T-helper 22 cell (primary cell): Measurements from ENCODE around the gene LDAH.

Source experiments
- DNase-seq: peaks from one replicate; pipeline ENCODE4 v3.0.0-alpha.2; 2020; ENCODE audit warnings: low read depth

Gene LDAH

GRCh38 chr2:20680744-20681375, 142.0 kb downstream of the LDAH start:
- DNase-seq, result no peak

DNA sequence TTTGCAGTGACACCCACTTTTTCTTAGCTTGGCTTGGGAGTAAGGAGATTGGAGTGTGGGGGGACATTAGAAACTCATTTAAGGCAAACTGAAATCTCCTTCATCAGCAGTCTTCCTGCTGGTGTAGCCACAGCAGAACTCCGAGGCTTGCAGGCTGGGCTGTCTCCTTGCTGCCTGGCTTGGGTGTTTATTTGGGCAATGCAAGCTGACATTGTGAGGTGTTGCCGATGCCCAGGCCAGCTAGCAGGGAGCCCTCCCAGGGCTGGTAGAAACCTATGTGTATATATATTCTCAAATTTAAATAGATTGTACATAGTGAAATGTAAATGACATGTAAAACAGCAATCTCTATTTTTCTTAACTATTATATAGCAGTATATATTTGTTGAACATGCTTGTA, 144.1 kb downstream of the LDAH start:
- no peak for DNase-seq

DNA sequence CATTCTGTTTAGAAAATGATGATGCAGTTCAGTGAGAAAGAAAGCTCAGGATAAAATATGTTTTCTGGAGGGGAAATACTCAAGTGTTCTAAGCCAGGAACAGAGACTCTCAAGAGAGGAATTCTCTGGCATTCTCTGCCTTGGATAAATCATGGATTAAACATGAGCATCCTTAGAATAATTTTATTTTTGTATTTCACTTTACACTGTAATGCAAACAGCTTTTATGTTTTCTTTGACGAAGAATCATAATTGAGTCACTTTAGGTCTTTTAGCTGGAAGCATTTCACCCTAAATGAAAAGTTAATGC, 144.9 kb downstream of the LDAH start:
- DNase-seq, result no peak

DNA sequence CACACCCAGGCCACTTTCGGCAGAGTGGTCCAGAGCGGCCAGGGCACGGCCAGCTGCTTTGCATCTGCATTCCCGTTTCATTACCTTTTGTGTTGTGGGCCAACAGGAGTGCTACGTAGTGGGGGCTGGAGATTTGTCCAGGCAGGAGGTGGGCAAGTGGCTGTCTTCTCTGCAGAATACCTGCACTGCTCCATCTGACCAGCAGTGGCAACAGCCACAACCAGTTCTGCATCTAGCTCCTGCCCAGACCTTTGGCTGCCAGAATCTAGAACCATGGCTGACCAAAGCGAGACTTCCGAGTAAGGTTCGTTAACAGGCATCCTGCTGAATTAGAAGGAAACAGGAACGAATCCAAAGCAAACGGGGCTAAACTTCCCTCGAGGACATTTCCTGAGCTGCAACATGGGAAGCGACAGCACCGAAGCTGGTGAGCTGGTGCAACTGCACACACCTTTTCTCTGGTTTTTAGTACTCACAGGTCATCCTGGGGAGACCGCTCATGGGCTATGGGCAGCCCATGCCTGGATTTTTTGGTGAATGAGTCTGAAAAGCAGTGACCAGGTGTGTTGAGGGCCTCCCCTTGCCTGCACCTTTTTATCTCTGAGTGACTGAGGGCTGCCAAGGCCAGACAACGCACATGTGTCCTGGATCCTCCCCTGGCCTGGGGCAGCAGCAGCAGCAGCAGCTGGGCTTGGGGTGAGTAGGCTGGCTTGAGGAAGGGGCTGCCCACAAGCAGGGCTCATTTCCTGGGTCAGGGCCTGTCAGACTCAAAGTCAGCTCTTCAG, 145.4 kb downstream of the LDAH start:
- DNase-seq, result no peak

- DNase-seq, result no peak
Measured at GRCh38 chr2:20676353-20677215, 146.3 kb downstream of the LDAH start.

GRCh38 chr2:20675701-20676352, 147.1 kb downstream of the LDAH start:
- no peak for DNase-seq

DNA sequence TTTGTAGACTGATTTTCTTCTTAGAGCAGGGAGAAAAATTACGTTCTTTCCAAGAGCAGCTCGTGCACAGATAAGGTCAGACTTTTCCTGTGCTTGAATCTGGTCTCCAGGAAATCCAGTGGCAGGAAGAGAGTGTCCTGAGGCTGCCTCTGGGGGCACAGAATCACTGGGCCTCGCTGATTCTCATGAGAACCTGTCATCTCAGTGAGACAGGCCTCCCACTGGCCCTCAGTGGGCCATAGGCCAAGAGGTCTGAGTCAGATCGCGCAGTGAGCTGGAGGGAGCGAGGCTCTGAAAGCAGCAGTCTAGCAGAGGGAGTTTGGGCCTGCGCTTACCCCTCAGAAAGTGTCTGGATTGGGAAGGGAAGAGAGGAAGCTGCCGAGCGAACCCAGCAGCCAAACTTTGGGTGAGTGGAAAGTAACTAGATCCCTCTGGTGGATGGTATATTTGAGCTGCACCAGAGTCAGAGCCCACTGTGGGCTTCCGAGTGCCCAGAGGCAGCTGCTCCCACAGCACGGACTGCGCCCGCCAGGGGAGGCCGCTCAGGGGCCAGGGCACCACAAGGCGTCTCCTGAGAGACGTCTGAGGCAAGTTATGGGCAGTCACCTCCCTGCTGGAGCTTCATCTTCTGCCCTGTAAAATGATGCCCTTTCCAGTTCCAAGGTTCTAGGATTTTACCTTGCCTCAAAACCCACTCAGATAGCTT, 147.8 kb downstream of the LDAH start:
- no peak for DNase-seq

GRCh38 chr2:20674309-20674965, 148.5 kb downstream of the LDAH start:
- DNase-seq, result no peak

DNA sequence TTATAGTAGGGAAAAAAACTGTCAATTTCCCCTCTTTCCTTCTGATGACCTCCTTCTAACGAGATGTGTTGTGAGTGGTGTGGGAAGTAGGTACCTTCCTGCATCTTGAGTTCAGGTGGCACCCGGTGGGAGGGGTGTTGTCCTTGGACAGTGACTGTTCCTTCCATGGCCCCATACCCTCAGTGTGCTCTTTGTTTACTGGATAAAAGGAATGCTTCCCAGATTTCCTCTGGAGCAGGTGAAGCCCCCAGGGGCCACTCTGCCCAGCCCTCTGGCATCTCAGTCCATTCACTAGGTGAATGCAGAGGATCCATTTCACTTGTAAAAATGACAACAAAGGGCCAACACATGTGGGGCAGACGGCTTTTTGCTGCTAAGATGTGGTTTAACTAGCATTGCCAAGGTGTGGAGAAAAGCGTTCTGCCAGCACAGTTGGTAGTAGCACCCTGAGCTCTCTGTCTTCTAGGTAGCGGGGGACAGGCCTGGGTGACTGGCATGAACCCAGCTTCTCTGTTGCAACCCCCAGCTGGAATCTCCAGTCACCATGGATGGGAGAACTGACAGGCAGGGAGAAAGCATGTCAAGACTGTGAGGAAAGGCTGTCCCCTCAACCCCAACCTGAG, 149.1 kb downstream of the LDAH start:
- no peak for DNase-seq

DNA sequence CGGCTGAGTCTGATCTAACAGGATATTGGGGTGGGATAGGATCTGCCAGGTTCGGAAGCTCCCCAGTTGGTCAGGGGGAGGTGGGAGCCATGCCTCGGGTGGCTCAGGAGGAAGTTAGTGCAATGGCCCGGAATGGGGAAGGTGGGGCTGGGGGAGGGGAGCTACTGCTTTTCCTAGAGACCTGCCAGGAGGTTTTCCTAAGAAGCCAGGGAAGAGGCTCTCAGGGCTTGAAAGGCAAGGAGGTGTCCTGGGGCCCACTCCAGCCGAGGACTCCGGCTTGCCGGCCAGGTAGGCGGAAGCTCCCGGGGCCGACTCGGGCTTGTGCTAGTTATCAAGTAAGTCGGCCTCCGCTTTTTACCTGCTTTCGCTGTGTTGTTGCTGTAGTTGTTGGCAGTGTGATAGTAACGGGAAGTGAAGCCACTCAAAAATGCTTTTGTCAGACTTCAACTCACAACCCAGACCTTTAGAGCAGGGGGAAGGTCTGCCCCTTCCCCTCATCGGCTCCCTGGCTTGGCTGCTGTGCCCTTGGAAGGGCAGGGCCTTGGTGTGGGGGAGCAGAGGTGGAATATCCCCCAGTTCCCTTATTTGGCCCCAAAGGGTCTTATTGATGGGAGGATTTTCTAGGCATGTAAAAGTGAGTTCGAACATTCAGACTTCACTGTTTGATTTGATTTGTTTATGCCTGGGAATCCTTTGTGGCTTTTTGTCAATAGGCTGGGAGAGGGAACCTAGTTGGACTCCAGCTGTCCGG, 150.5 kb downstream of the LDAH start:
- DNase-seq, result no peak

DNA sequence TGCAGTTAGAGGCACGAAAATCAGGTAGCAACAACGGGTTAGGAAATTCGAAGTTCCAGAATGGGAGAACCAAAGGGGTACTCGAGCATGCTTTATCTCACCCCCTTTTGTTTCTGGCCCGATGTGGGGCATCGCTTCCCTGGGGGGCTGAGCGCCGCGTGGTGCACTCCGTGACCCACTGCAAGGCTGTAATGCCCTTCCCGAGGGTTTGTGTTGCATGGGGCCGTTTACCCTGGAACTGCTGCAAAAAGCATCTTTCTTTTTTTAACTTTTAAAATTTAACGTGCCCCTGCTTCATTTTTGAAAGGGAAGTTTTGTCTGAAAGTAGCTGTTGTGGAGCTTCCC, 151.2 kb downstream of the LDAH start:
- no peak for DNase-seq

DNA sequence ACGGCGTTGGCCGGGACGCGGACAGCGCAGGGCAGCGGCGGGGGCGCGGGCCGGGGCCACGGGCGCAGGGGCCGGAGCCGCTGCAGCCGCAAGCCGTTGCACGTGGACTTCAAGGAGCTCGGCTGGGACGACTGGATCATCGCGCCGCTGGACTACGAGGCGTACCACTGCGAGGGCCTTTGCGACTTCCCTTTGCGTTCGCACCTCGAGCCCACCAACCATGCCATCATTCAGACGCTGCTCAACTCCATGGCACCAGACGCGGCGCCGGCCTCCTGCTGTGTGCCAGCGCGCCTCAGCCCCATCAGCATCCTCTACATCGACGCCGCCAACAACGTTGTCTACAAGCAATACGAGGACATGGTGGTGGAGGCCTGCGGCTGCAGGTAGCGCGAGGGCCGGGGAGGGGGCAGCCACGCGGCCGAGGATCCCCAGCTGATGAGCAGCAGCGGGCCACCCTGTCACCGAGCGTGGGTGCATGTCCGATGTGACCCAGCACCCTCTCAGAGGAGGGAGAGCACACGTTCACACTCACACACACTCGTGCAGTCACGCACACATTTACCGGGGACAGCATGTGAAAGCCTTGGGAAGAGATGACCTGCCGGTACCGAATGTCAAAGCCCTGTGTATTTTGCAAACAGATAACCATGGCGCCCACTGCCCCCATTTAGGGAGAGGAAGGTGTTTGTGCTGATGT, 151.7 kb downstream of the LDAH start:
- no peak for DNase-seq

GRCh38 chr2:20670315-20671035, 152.4 kb downstream of the LDAH start:
- DNase-seq, result no peak

DNA sequence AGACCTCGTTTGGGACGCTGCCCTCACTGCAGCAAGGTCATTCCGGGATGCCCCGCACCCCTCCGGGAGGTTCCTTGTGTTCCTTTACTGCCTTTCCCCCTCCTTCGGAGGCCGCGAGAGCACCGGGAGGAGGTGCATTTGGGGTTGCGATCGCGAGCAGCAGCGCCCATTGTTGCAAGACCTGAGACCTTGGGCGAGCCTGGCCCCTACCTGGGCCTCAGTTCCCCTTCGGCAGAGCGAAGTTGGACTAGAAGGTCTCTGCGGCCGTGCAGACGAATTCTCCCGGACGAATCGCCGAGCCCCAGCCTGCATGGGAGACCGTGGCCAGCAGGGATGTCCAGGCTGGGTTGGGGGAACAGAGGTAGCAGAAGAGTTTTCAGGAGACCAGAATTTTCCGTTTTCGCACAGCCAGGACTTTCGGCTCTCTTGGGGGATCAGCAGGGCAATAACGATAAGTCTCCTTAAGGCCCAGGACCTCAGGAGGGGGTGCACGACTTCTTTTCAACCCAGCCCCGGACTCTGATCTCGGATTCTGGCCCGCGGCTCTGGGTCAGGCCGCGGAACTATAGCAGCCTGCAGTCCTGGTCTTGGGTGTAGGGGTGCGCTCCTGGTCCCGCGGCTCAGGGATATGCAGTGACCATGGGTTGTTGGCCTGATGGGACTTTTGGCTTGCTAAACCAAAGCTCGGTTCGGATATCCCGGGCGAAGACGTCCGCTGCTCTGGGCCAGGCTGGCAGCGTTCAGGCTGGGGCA, 153.2 kb downstream of the LDAH start:
- DNase-seq, result no peak

GRCh38 chr2:20668871-20669475, 153.9 kb downstream of the LDAH start:
- no peak for DNase-seq

DNA sequence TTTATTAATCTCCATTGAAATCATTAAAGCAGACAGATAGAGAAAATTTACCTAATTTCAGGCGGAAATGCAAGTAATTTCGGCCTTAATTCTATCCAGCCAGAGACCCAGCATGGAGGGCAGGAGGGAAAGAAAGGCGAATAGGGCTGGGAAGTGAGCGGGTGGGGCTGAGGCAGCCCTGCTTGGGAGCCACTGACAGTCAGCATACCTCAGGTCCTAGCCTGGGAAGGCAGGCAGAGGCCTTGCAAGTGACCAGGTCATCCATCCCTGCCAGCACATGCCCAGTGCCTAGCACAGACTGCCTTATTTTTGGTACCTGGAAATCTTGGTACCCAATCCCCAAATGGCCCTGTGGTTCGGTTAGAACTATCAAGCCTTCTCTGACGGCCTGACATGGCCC, 154.4 kb downstream of the LDAH start:
- DNase-seq, result no peak

DNA sequence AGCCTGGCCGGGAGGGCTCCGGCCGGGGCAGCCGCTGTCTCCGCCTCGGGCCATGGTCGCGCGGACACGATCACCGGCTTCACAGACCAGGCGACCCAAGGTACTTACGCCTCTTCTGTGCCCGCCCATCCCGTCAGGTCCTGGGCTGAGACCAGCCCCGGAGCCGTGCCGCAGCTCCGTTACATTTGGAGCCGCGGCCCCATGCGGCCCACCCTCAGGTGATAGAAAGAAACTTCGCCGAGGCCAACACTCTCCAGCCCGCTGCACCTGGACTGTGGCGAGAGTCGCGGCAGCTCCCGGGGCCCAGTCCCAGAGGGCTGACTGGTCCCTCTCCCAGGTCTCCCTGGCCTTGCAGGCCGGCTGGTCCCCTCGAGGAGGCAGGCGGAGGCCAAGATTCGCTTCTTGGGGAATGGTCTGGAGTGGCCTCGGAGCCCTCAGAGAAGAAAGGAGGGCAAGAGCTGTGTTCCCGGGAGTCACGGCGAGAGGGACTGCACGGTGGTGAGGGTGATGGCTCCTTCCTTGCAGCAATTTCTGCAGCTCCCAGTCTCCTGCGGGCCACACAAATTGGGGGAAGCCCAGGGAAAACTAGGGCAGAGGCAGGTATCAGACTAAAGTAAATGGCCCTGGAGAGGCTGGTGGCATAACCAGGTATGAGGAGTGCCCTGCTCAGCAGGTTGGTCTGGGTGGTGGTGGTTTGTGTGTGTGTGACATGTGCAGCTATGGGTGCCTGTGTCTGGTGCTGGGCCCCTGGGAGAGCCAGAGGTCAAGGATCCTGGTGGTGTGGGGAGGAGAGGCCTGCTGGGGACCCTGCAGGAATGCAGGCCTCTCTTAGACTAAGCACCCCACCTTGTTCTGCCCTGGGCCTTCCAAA, 155.1 kb downstream of the LDAH start:
- DNase-seq, result no peak
